ENCODE measurements around the gene HTR2C.
"Not testable (repeated sequence)": the region's sequence is repeated elsewhere in the genome, so short reads cannot be mapped to it uniquely, and the experiment has no call there.

Gene HTR2C

DNA sequence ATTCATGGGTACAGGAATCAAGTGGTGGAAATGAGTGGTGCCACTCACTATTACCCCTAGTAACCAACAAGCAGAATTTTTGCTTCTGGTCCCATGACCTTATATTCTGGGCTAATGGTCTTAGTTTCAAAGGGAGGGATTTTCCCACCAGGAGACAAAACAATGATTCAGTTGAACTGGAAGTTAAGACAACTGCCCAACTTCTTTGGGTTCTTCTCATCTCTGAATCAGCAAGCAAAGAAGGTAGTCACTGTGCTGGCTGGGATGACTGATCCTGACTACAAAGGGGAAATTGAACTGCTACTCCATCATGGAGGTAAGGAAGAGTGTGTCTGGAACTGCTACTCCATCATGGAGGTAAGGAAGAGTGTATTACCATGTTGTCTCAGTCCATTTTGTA is 346.3 kb downstream of the HTR2C start:
- no peaks in the 10 kb centered on the region for H3K36me3 ChIP-seq (ENCODE audit: insufficient read depth, low read length)
- H3K4me3 ChIP-seq (ENCODE audit: low read length): no peak overlapping the region
- no peaks in the 10 kb centered on the region for H3K27me3 ChIP-seq (ENCODE audit: insufficient read depth, low read length)
- no peaks in the 10 kb centered on the region for H3K4me1 ChIP-seq (ENCODE audit: insufficient read depth, low read length)
- H3K9me3 ChIP-seq (ENCODE audit: low read length): no peaks in the 10 kb centered on the region
- H2AFZ ChIP-seq (ENCODE audit: low read depth, low read length): no peak overlapping the region

DNA sequence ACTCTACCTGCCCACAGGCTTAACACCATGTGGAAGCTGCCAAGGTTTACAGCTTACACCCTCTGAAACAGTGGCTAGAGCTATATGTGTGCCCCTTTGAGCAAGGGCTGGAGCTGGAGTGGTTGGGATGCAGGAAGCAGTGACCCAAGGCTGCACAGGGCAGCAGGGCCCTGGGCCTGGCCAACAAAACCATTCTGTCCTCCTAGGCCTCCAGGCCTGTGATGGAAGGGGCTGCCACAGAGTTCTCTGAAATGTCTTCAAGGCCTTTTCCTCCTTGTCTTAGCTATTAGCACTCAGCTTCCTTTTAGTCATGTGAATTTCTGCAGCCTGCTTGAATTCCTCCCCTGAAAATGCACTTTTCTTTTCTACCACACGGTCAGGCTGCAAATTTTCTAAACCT is 348.7 kb downstream of the HTR2C start:
- Histone ChIP-seq H3K27me3 (ENCODE audit: insufficient read depth, low read length) (no peaks in the 10 kb centered on the region), H3K4me1 (ENCODE audit: insufficient read depth, low read length) (no peaks in the 10 kb centered on the region), H3K4me3 (ENCODE audit: low read length) (no peak overlapping the region), H2AFZ (ENCODE audit: low read depth, low read length) (no peak overlapping the region), H3K36me3 (ENCODE audit: insufficient read depth, low read length) (no peaks in the 10 kb centered on the region), H3K9me3 (ENCODE audit: low read length) (no peaks in the 10 kb centered on the region)

DNA sequence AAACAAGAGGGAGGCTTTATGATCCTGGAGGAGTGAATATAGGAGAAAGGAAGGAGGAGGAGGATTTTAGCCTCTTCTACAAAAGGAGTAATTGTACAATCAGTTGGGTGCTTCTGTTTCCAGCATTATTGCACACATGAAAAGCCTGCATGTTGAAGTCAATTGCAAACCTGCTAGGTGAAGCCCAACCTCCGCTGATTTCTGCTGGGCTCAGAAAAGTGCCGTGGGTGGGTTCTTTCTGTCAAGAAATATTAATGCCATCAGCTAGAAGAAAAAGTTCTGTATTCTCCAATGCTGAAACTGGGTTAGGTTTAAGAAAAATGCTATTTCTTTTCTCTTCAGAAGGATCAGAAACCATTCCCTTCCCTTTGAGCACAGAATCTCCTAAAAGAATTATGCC is 349.4 kb downstream of the HTR2C start:
- H3K4me1 ChIP-seq (ENCODE audit: insufficient read depth, low read length); H3K9me3 ChIP-seq (ENCODE audit: low read length); H3K4me3 ChIP-seq (ENCODE audit: low read length); H3K36me3 ChIP-seq (ENCODE audit: insufficient read depth, low read length); H3K27me3 ChIP-seq (ENCODE audit: insufficient read depth, low read length); H2AFZ ChIP-seq (ENCODE audit: low read depth, low read length): not testable (repeated sequence)

DNA sequence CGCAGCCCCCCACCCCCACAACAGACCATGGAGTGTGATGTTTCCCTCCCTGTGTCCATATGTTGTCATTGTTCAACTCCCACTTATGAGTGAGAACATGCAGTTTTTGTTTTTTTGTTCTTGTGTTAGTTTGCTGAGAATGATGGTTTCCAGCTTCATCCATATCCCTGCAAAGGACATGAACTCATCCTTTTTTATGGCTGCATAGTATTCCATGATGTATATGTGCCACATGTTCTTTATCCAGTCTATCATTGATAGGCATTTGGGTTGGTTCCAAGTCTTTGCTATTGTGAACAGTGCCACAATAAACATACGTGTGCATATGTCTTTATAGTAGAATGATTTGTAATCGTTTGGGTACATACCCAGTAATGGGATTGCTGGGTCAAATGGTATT is 353.2 kb downstream of the HTR2C start:
- H3K27me3 ChIP-seq (ENCODE audit: insufficient read depth, low read length); H3K36me3 ChIP-seq (ENCODE audit: insufficient read depth, low read length); H3K9me3 ChIP-seq (ENCODE audit: low read length); H3K4me1 ChIP-seq (ENCODE audit: insufficient read depth, low read length); H2AFZ ChIP-seq (ENCODE audit: low read depth, low read length); H3K4me3 ChIP-seq (ENCODE audit: low read length): not testable (repeated sequence)

DNA sequence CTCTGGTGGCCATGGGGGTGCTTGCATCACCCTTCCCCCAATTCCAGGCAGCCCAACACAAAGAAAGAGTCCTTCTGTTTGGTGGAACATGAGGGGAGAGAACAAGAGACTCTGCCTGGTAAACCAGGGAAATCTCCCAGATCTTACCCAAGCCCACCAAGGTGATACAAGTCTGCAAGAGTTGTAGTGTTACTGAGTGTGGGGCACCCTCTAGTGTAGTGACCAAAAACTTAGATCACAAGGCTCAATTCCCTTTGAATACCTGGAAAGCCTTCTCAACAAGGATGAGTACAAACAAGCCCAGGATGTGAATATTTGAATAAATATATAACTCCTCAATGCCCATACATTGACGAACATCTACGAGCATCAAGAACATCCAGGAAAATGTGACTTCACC is 368.8 kb downstream of the HTR2C start:
- Histone ChIP-seq H3K27me3 (ENCODE audit: insufficient read depth, low read length) (no peaks in the 10 kb centered on the region), H3K9me3 (ENCODE audit: low read length) (no peaks in the 10 kb centered on the region), H3K36me3 (ENCODE audit: insufficient read depth, low read length) (no peaks in the 10 kb centered on the region), H2AFZ (ENCODE audit: low read depth, low read length) (no peak overlapping the region), H3K4me1 (ENCODE audit: insufficient read depth, low read length) (no peaks in the 10 kb centered on the region), H3K4me3 (ENCODE audit: low read length) (no peak overlapping the region)
